ENCODE results near the gene PGM2.
"Not testable (repeated sequence)": the region's sequence is repeated elsewhere in the genome, so short reads cannot be mapped to it uniquely, and the experiment has no call there.

Gene PGM2

GRCh38 chr4:37816719-37817118, 9.8 kb upstream of the PGM2 start:
- DNase-seq, result no peak

GRCh38 chr4:37818752-37819151, 7.7 kb upstream of the PGM2 start:
- no peak for DNase-seq

- not testable (repeated sequence) for DNase-seq
Observed at GRCh38 chr4:37820458-37820857, 6.0 kb upstream of the PGM2 start.

GRCh38 chr4:37821953-37822605, 4.4 kb upstream of the PGM2 start:
- no peak for DNase-seq

GRCh38 chr4:37825501-37825900, 985 bp upstream of the PGM2 start:
- not testable (repeated sequence) for DNase-seq

GRCh38 chr4:37825968-37826294, 555 bp upstream of the PGM2 start:
- DNase-seq, result peak in 4 of 56 donors; percentile 5 to 50 (median 26)

GRCh38 chr4:37827030-37827685, 672 bp downstream of the PGM2 start:
- peak in 8 of 56 donors; percentile 4 to 63 (median 32) for DNase-seq

GRCh38 chr4:37827802-37828321, 1.4 kb downstream of the PGM2 start:
- no peak for DNase-seq

GRCh38 chr4:37828843-37829242, 2.4 kb downstream of the PGM2 start:
- no peak for DNase-seq

- no peak for DNase-seq
Observed at GRCh38 chr4:37830640-37831039, 4.2 kb downstream of the PGM2 start.

- no peak for DNase-seq
Observed at GRCh38 chr4:37835031-37835430, 8.5 kb downstream of the PGM2 start.

GRCh38 chr4:37835806-37836205, 9.3 kb downstream of the PGM2 start:
- no peak for DNase-seq

GRCh38 chr4:37836274-37836673, 9.8 kb downstream of the PGM2 start:
- no peak for DNase-seq

- no peak for DNase-seq
Observed at GRCh38 chr4:37836838-37837440, 10.5 kb downstream of the PGM2 start.

GRCh38 chr4:37837446-37837845, 11.0 kb downstream of the PGM2 start:
- no peak for DNase-seq

GRCh38 chr4:37839426-37839825, 12.9 kb downstream of the PGM2 start:
- no peak for DNase-seq

- DNase-seq, result no peak
Observed at GRCh38 chr4:37844204-37844603, 17.7 kb downstream of the PGM2 start.

- no peak for DNase-seq
Observed at GRCh38 chr4:37845201-37845600, 18.7 kb downstream of the PGM2 start.

- DNase-seq, result no peak
Observed at GRCh38 chr4:37847311-37847884, 20.9 kb downstream of the PGM2 start.

GRCh38 chr4:37852376-37852775, 25.9 kb downstream of the PGM2 start:
- no peak for DNase-seq

- DNase-seq, result no peak
Observed at GRCh38 chr4:37858112-37858511, 31.6 kb downstream of the PGM2 start.

GRCh38 chr4:37858872-37859271, 32.4 kb downstream of the PGM2 start:
- DNase-seq, result no peak
